Superior temporal gyrus (tissue), 1 donor: ENCODE data around the gene CCR4.
"Not testable (repeated sequence)": the region's sequence is repeated elsewhere in the genome, so short reads cannot be mapped to it uniquely, and the experiment has no call there.

Experiments
- DNase-seq: peaks from one replicate; pipeline ENCODE4 v3.0.0-alpha.2; 2016; ENCODE audit errors: extremely low spot score

CCR4 gene

GRCh38 chr3:32952369-32953077 is 1.1 kb downstream of the CCR4 start:
- DNase-seq: no peak

GRCh38 chr3:32954506-32954905 is 3.1 kb downstream of the CCR4 start:
- no peak for DNase-seq

- DNase-seq: no peak
These were observed 5.5 kb downstream of the CCR4 start for GRCh38 chr3:32956750-32957570.

- DNase-seq: no peak
These were observed 7.1 kb downstream of the CCR4 start for GRCh38 chr3:32958509-32958908.

GRCh38 chr3:32959371-32959770 is 7.9 kb downstream of the CCR4 start:
- no peak for DNase-seq

GRCh38 chr3:32960404-32961170 is 9.1 kb downstream of the CCR4 start:
- DNase-seq: no peak

- DNase-seq: no peak
These were observed 9.8 kb downstream of the CCR4 start for GRCh38 chr3:32961189-32961715.

GRCh38 chr3:32963871-32964270 is 12.4 kb downstream of the CCR4 start:
- no peak for DNase-seq

- not testable (repeated sequence) for DNase-seq
These were observed 13.3 kb downstream of the CCR4 start for GRCh38 chr3:32964781-32965180.

- not testable (repeated sequence) for DNase-seq
These were observed 14.3 kb downstream of the CCR4 start for GRCh38 chr3:32965617-32966213.

- not testable (repeated sequence) for DNase-seq
These were observed 15.2 kb downstream of the CCR4 start for GRCh38 chr3:32966627-32967026.

- no peak for DNase-seq
These were observed 16.9 kb downstream of the CCR4 start for GRCh38 chr3:32968166-32968919.

- no peak for DNase-seq
These were observed 17.5 kb downstream of the CCR4 start for GRCh38 chr3:32968920-32969389.

GRCh38 chr3:32969656-32970055 is 18.2 kb downstream of the CCR4 start:
- no peak for DNase-seq

GRCh38 chr3:32971291-32971690 is 19.8 kb downstream of the CCR4 start:
- DNase-seq: not testable (repeated sequence)

- no peak for DNase-seq
These were observed 21.2 kb downstream of the CCR4 start for GRCh38 chr3:32972482-32973146.

- no peak for DNase-seq
These were observed 22.5 kb downstream of the CCR4 start for GRCh38 chr3:32973982-32974381.

- DNase-seq: no peak
These were observed 24.6 kb downstream of the CCR4 start for GRCh38 chr3:32975891-32976595.

GRCh38 chr3:32977861-32978260 is 26.4 kb downstream of the CCR4 start:
- no peak for DNase-seq

- DNase-seq: no peak
These were observed 26.9 kb downstream of the CCR4 start for GRCh38 chr3:32978331-32978730.
